ENCODE results near the gene MTMR10. TPM values are rescaled to one million over a fixed set of nuclear protein-coding genes. Genes with fewer than 3 reads are reported as not detected.

MTMR10 gene
- total and polyA plus RNA-seq, 2 donors (not counting 3 experiments of a cell fraction or from before 2014, with no cell fraction given), result 48.3 to 88.5 TPM

DNA sequence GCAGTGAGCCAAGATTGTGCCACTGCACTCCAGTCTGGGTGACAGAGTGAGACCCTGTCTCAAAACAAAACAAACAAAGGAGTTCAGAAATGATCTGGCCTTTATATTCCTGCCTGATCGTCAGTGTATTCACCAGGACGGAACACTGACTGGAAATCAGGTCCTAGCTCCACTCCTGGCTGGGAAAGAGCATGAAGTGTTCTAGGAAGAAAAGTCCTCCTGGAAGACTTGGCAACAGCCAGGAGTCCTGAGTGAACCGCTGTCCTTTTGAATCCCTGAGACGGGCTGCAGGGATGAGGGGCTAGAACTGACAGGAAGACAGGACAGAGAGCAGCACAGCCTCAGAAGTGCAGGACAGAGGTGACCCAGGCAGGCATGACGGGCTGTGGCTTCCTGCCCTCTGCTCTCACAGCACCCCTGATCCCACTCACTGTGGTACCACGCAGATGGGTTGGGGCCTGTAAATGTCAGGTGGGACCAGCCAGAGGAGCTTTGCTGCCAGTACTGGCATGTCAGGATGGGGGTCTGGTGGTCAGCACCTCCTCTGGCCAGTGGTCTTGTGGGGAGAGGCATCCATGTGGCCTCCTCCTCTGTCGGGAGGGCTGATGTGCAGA, 64.2 kb downstream of the MTMR10 start:
- H3K9me3 ChIP-seq (replicated peaks; ENCODE audit: control insufficient read depth, insufficient read depth, low read length), result no peaks in the 10 kb centered on the region
- H3K36me3 ChIP-seq (ENCODE audit: control insufficient read depth in 2 of 2, extremely low read depth in 1 of 2, insufficient read depth in 2 of 2, low read length in 2 of 2), result peaks cover 6 to 15% of the 10 kb centered on the region in 2 experiments
- BruUV-seq (replicated peaks), result no TSS peak
- no peaks in the 10 kb centered on the region for H3K9me1 ChIP-seq (replicated peaks; ENCODE audit: control insufficient read depth, extremely low read depth, insufficient read depth, low read length)
- H3K27me3 ChIP-seq (ENCODE audit: control insufficient read depth in 2 of 2, insufficient read depth in 2 of 2, low read length in 2 of 2), result no peaks in the 10 kb centered on the region
- POLR2A ChIA-PET, result no interaction called here
- peaks cover 13% of the 10 kb centered on the region for H3K4me1 ChIP-seq (ENCODE audit: control insufficient read depth, extremely low read depth, insufficient read depth, low read length)
- H3K27ac ChIP-seq (ENCODE audit: insufficient read depth, low read depth, low read length), result no peak overlapping the region
- FAIRE-seq (no peak), DNase-seq (ENCODE audit: low read depth, low spot score) (no peak)
- no peak overlapping the region for H3K4me3 ChIP-seq (replicated peaks in 1 of 3; ENCODE audit: insufficient read depth in 1 of 3, low read depth in 1 of 3, low read length in 3 of 3)
- TF ChIP-seq POLR2A (IDR thresholded peaks at IDR 0.05; ENCODE audit: low read depth, low read length) (no peak), POLR2AphosphoS5 (IDR thresholded peaks at IDR 0.05; ENCODE audit: insufficient read depth, low read depth, low read length) (no peak), GATA2 (IDR thresholded peaks at IDR 0.05; ENCODE audit: insufficient read depth, insufficient read length, low read depth, low read length) (no peak), EZH2 (IDR thresholded peaks at IDR 0.05; ENCODE audit: borderline replicate concordance, low read depth, low read length, severe bottlenecking) (no peak), FOS (IDR thresholded peaks at IDR 0.05; ENCODE audit: borderline replicate concordance, insufficient read depth, low read length) (no peak), JUN (IDR thresholded peaks at IDR 0.05; ENCODE audit: borderline replicate concordance, insufficient read depth, insufficient read length, low read depth) (no peak), MYC (IDR thresholded peaks at IDR 0.05; ENCODE audit: low read depth, low read length) (no peak)
- TF ChIP-seq, protein P1, sequence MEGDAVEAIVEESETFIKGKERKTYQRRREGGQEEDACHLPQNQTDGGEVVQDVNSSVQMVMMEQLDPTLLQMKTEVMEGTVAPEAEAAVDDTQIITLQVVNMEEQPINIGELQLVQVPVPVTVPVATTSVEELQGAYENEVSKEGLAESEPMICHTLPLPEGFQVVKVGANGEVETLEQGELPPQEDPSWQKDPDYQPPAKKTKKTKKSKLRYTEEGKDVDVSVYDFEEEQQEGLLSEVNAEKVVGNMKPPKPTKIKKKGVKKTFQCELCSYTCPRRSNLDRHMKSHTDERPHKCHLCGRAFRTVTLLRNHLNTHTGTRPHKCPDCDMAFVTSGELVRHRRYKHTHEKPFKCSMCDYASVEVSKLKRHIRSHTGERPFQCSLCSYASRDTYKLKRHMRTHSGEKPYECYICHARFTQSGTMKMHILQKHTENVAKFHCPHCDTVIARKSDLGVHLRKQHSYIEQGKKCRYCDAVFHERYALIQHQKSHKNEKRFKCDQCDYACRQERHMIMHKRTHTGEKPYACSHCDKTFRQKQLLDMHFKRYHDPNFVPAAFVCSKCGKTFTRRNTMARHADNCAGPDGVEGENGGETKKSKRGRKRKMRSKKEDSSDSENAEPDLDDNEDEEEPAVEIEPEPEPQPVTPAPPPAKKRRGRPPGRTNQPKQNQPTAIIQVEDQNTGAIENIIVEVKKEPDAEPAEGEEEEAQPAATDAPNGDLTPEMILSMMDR (IDR thresholded peaks at IDR 0.05; ENCODE audit: extremely low read depth in 1 of 2, insufficient read depth in 1 of 2, low read depth in 1 of 2, low read length in 2 of 2), result no peak
- TF ChIP-seq, protein P2, sequence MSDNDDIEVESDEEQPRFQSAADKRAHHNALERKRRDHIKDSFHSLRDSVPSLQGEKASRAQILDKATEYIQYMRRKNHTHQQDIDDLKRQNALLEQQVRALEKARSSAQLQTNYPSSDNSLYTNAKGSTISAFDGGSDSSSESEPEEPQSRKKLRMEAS (IDR thresholded peaks at IDR 0.05; ENCODE audit: insufficient read depth, insufficient read length), result no peak
- H3K9ac ChIP-seq (replicated peaks; ENCODE audit: extremely low read depth, insufficient read depth, low read length), result no peak overlapping the region
- H2AFZ ChIP-seq (ENCODE audit: low read depth, low read length), result no peak overlapping the region
- dilution Hi-C loops (cut with MboI; ENCODE audit: extremely low pct_ligation_motif_present, low sequenced_read_pairs) (no loop called here), intact Hi-C loops (cut with micrococcal nuclease) (no loop called here)
- H3K79me2 ChIP-seq (ENCODE audit: control insufficient read depth, insufficient read depth, low read length), result no peaks in the 10 kb centered on the region
- CTCF ChIA-PET, result interaction anchor here (1.2 kb wide), 1 partner anchor 202 kb away, joined by 4 read pairs; no protein-coding TSS in a partner anchor
- no peak overlapping the region for H3K4me2 ChIP-seq (ENCODE audit: insufficient read depth, low read length)
- H4K20me1 ChIP-seq (replicated peaks; ENCODE audit: control insufficient read depth, extremely low read depth, insufficient read depth, low read length), result no peaks in the 10 kb centered on the region
